OCI-LY1 (cell line): ENCODE measurements around the gene SPSB1.

Experiments
- CTCF ChIP-seq: fragments of 200-600 bp; sonication (generic), shearing (Covaris generic); IDR thresholded peaks from 2 replicates; pipeline ENCODE4 v1.5.1; 2017; ENCODE audit warnings: mild to moderate bottlenecking, antibody characterized with exemption, low read length, moderate library complexity, mixed read lengths
- EZH2 ChIP-seq: fragments of 200-600 bp; sonication (generic), shearing (Covaris generic); IDR thresholded peaks from 2 replicates; pipeline ENCODE4 v1.8.0; 2017; ENCODE audit warnings: borderline replicate concordance, mixed run types, mild to moderate bottlenecking, antibody characterized with exemption, low read length, moderate library complexity, mixed read lengths

DNA sequence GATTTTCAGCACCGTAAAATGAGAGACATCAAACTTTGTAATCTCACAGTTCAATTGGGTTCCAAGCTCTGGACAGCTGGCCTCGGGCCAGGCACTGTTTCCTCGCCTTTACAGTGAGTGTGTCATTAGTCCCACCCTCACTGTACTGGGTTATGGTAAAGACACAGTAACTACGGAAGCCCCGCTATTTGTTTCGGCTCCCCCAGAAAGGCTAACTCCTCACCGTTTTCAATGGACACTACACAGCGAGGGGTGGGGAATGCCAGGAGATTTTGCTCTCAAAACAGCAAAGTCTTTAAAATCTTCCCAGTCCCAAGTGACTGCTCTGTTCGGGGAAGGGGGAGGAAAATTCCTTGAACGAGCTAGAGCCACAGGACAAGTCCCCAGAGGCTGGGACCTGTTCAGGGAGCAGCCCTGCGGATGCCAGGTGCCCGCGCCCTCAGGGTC, 757 bp upstream of the SPSB1 start:
- no peak for TF ChIP-seq EZH2
- no peak for TF ChIP-seq CTCF
